ENCODE data around the gene ITIH6. TPM values are rescaled to one million over a fixed set of nuclear protein-coding genes. Genes with fewer than 3 reads are reported as not detected.
A peak's percentile ranks its signal among the peaks of the same experiment; 100 is the strongest.
"Not testable (repeated sequence)": the region's sequence is repeated elsewhere in the genome, so short reads cannot be mapped to it uniquely, and the experiment has no call there.

The ITIH6 gene
- total and polyA plus RNA-seq, 8 donors: 0.06 to 0.16 (median 0.09) TPM; not detected in 3

GRCh38 chrX:54745676-54746075, 52.4 kb downstream of the ITIH6 start:
- no peaks in the 10 kb centered on the region for H3K4me1 ChIP-seq
- ATAC-seq: no peak

GRCh38 chrX:54738567-54738966, 59.5 kb downstream of the ITIH6 start:
- ATAC-seq; intact Hi-C loops (cut with DNase I): not testable (repeated sequence)

More at GRCh38 chrX:54745676-54746075, 52.4 kb downstream of the ITIH6 start:
- H3K4me3 ChIP-seq: no peak overlapping the region
- no peaks in the 10 kb centered on the region for H3K36me3 ChIP-seq
- no peak overlapping the region for H3K27ac ChIP-seq
- intact Hi-C loops (cut with DNase I): no loop called here
- TF ChIP-seq CTCF (IDR thresholded peaks at IDR 0.05): no peak
- H3K27me3 ChIP-seq: no peaks in the 10 kb centered on the region
- H3K9me3 ChIP-seq: no peaks in the 10 kb centered on the region
- no peak for DNase-seq

GRCh38 chrX:54736298-54736942, 61.6 kb downstream of the ITIH6 start:
- ATAC-seq; intact Hi-C loops (cut with DNase I): not testable (repeated sequence)

More at GRCh38 chrX:54738567-54738966, 59.5 kb downstream of the ITIH6 start:
- H3K4me3 ChIP-seq, H3K4me1 ChIP-seq, DNase-seq, H3K27ac ChIP-seq, H3K9me3 ChIP-seq, H3K36me3 ChIP-seq, H3K27me3 ChIP-seq: not testable (repeated sequence)

GRCh38 chrX:54721424-54721823, 76.6 kb downstream of the ITIH6 start:
- Histone ChIP-seq H3K27ac (no peak overlapping the region), H3K9me3 (no peaks in the 10 kb centered on the region), H3K4me3 (no peak overlapping the region), H3K36me3 (no peaks in the 10 kb centered on the region), H3K27me3 (no peaks in the 10 kb centered on the region), H3K4me1 (no peaks in the 10 kb centered on the region)
- TF ChIP-seq CTCF (IDR thresholded peaks at IDR 0.05): no peak
- no peak for DNase-seq
- no peak for ATAC-seq
- intact Hi-C loops (cut with DNase I): no loop called here

More at GRCh38 chrX:54736298-54736942, 61.6 kb downstream of the ITIH6 start:
- DNase-seq: peak in 1 of 4 donors; percentile 26
- not testable (repeated sequence) for H3K27me3 ChIP-seq, H3K4me3 ChIP-seq, H3K4me1 ChIP-seq, H3K9me3 ChIP-seq, H3K36me3 ChIP-seq, H3K27ac ChIP-seq

- Histone ChIP-seq H3K4me3 (no peak overlapping the region), H3K27me3 (no peaks in the 10 kb centered on the region), H3K36me3 (no peaks in the 10 kb centered on the region), H3K9me3 (no peaks in the 10 kb centered on the region), H3K4me1 (no peaks in the 10 kb centered on the region), H3K27ac (no peak overlapping the region)
- no peak for TF ChIP-seq CTCF (IDR thresholded peaks at IDR 0.05)
- DNase-seq: no peak
- no peak for ATAC-seq
- intact Hi-C loops (cut with DNase I): no loop called here
These were observed 82.4 kb downstream of the ITIH6 start for GRCh38 chrX:54715621-54716020.

GRCh38 chrX:54714424-54714823, 83.6 kb downstream of the ITIH6 start:
- Histone ChIP-seq H3K36me3 (no peaks in the 10 kb centered on the region), H3K4me1 (no peaks in the 10 kb centered on the region), H3K4me3 (no peak overlapping the region), H3K27ac (no peak overlapping the region), H3K27me3 (no peaks in the 10 kb centered on the region), H3K9me3 (no peaks in the 10 kb centered on the region)
- DNase-seq (no peak), ATAC-seq (no peak)
- intact Hi-C loops (cut with DNase I): no loop called here
- TF ChIP-seq CTCF (IDR thresholded peaks at IDR 0.05): no peak
